CD4-positive, alpha-beta T cell (primary cell): ENCODE measurements around the gene SYN1. TPM values are rescaled to one million over a fixed set of nuclear protein-coding genes. Genes with fewer than 3 reads are reported as not detected.

Source experiments
- ATAC-seq: fragments of 200-7000 bp; cut with Tn5 transposase; one replicate; pipeline ENCODE4 v1.10.0; 2022; ENCODE audit warnings: mild to moderate bottlenecking; ENCODE audit not compliant: poor library complexity
- CTCF ChIA-PET: fragments of 350-600 bp; sonication (Branson Sonifier 250); formaldehyde crosslinking; loops from one replicate; lab custom pipeline; 2021; ENCODE audit warnings: antibody characterized with exemption, inconsistent platforms; lab: Charles Lee
- POLR2A ChIA-PET: fragments of 350-600 bp; sonication (Branson Sonifier 250); formaldehyde crosslinking; loops from one replicate; lab custom pipeline; 2021; ENCODE audit warnings: antibody characterized with exemption, inconsistent platforms; lab: Charles Lee
- DNase-seq, 14 experiments: peaks; one replicate each; pipeline ENCODE4 v3.0.0-alpha.2; 2013 to 2020; ENCODE audit warnings: mixed read lengths in 2 of 14
- H3K27ac ChIP-seq, 2 donors: one replicate each; pipeline versions ENCODE4 v1.5.1 to v1.7.0; 2013; ENCODE audit warnings: low read length in 2 of 2, low read depth in 1 of 2, mild to moderate bottlenecking in 1 of 2
- H3K27me3 ChIP-seq, 2 experiments: 1 replicate in 1 of 2; 2 replicates in 1 of 2; pipeline versions ENCODE4 v1.6.1 to v1.7.0; 2013; ENCODE audit warnings: low read length in 2 of 2, control low read depth in 1 of 2, mild to moderate bottlenecking in 1 of 2, moderate library complexity in 1 of 2; ENCODE audit not compliant: insufficient read depth in 2 of 2, control insufficient read depth in 1 of 2
- H3K36me3 ChIP-seq: one replicate; pipeline ENCODE4 v1.6.1; 2013; ENCODE audit warnings: low read length, control low read depth; ENCODE audit not compliant: insufficient read depth
- H3K4me1 ChIP-seq: one replicate; pipeline ENCODE4 v1.6.1; 2013; ENCODE audit warnings: low read length, control low read depth; ENCODE audit not compliant: insufficient read depth
- H3K4me3 ChIP-seq: one replicate; pipeline ENCODE4 v1.5.1; 2013; ENCODE audit warnings: mild to moderate bottlenecking, low read length, moderate library complexity
- H3K9me3 ChIP-seq, 2 experiments: 1 replicate in 1 of 2; 2 replicates in 1 of 2; pipeline versions ENCODE4 v1.6.1 to v1.7.0; 2013; ENCODE audit warnings: low read length in 2 of 2, mild to moderate bottlenecking in 2 of 2, control low read depth in 1 of 2, moderate library complexity in 1 of 2; ENCODE audit not compliant: control insufficient read depth in 1 of 2, insufficient read depth in 1 of 2
- H3K27ac Mint-ChIP-seq: one replicate; pipeline ENCODE4 v1.8.0; 2020; ENCODE audit warnings: mixed read lengths
- H3K27me3 Mint-ChIP-seq: one replicate; pipeline ENCODE4 v1.8.0; 2021; ENCODE audit warnings: mixed read lengths
- H3K36me3 Mint-ChIP-seq: one replicate; pipeline ENCODE4 v1.8.0; 2021; ENCODE audit warnings: low read depth, mixed read lengths
- H3K4me1 Mint-ChIP-seq: one replicate; pipeline ENCODE4 v1.8.0; 2021; ENCODE audit warnings: low read depth, mixed read lengths
- H3K4me3 Mint-ChIP-seq: one replicate; pipeline ENCODE4 v1.8.0; 2020; ENCODE audit warnings: mild to moderate bottlenecking, mixed read lengths
- H3K9me3 Mint-ChIP-seq: one replicate; pipeline ENCODE4 v1.8.0; 2020; ENCODE audit warnings: mixed read lengths
- CTCF ChIP-seq: fragments of 200-600 bp; IDR thresholded peaks from one replicate; pipeline ENCODE4 v1.8.0; 2022; ENCODE audit warnings: antibody characterized with exemption, mild to moderate bottlenecking
- intact Hi-C, 2 experiments: fragments of 100-400 bp; cut with DNase I in 1 of 2; cut with micrococcal nuclease in 1 of 2; formaldehyde crosslinking; loops; one replicate each; pipeline versions ENCODE4 v1.15.1 to v1.9.0; 2023 to 2025; cut with DNase I, micrococcal nuclease
- total RNA-seq, 174 experiments: library from RNA in 2 of 174; stranded (reverse) in 2 of 174; gene quantifications; one replicate each; pipeline ENCODE4 v1.2.3 and lab custom pipeline; 2021 to 2026

The SYN1 gene
- total RNA-seq, 2 experiments from 2014 or later, result 0.27 to 0.87 TPM

DNA sequence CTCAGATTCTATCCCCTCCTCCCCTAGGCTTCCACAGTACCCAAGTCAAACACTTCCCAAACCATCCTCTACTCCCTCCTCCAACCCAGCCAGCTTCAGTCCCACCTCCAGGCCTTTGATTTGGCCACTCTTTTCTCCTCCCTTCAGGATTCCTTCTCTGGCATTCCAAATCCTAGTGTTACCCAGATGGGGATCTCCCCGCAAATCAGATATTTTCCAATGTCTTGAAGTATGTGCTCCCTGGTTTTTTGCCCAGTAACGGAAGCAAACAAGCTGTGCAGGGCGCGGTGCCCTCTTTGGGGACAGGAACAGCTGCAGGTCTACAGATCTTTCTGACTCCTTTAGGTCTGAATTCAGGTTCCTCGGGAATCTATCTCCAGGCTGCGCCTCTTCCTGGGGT lies 2.2 kb upstream of the SYN1 start:
- ChIA-PET POLR2A (no interaction called here), CTCF (no interaction called here)
- Mint-ChIP-seq H3K27me3 (no peaks in the 10 kb centered on the region), H3K9me3 (no peaks in the 10 kb centered on the region), H3K4me3 (no peak overlapping the region), H3K4me1 (peaks cover 28% of the 10 kb centered on the region), H3K27ac (no peak overlapping the region), H3K36me3 (peaks cover 17% of the 10 kb centered on the region)
- H3K4me3 ChIP-seq, result no peak overlapping the region
- H3K9me3 ChIP-seq, result no peaks in the 10 kb centered on the region
- intact Hi-C loops, result loop anchor here in 1 of 2 experiments (5.0 kb wide), 2 partner anchors 40 to 60 kb away; partner anchors contain the start of genes ARAF and TIMP1
- H3K27ac ChIP-seq, result no peak overlapping the region
- no peak for ATAC-seq
- no peaks in the 10 kb centered on the region for H3K27me3 ChIP-seq
- peaks cover 24% of the 10 kb centered on the region for H3K4me1 ChIP-seq
- H3K36me3 ChIP-seq, result no peaks in the 10 kb centered on the region
- TF ChIP-seq CTCF, result no peak
- no peak for DNase-seq

- CTCF ChIA-PET, result no interaction called here
- POLR2A ChIA-PET, result interaction anchor here (0.8 kb wide), 1 partner anchor 24 kb away, joined by 3 read pairs; no protein-coding TSS in a partner anchor
- Mint-ChIP-seq H3K27ac (no peak overlapping the region), H3K36me3 (peaks cover 8% of the 10 kb centered on the region), H3K27me3 (no peaks in the 10 kb centered on the region), H3K4me1 (peaks cover 28% of the 10 kb centered on the region), H3K9me3 (no peaks in the 10 kb centered on the region), H3K4me3 (peak overlapping the region; percentile 25)
- no peaks in the 10 kb centered on the region for H3K27me3 ChIP-seq
- no peaks in the 10 kb centered on the region for H3K36me3 ChIP-seq
- H3K4me1 ChIP-seq, result peaks cover 24% of the 10 kb centered on the region
- no peak for TF ChIP-seq CTCF
- H3K27ac ChIP-seq, result no peak overlapping the region
- DNase-seq, result no peak
- no peaks in the 10 kb centered on the region for H3K9me3 ChIP-seq
- no peak for ATAC-seq
- intact Hi-C loops, result loop anchor here in 1 of 2 experiments (5.0 kb wide), 2 partner anchors 38 to 58 kb away; partner anchors contain the start of genes ARAF and TIMP1
- H3K4me3 ChIP-seq, result no peak overlapping the region
These were observed 637 bp upstream of the SYN1 start for GRCh38 chrX:47620303-47620685.

- H3K4me3 ChIP-seq, result no peak overlapping the region
- no peak overlapping the region for H3K27ac ChIP-seq
- Mint-ChIP-seq H3K36me3 (peaks cover 6% of the 10 kb centered on the region), H3K27me3 (no peaks in the 10 kb centered on the region), H3K4me3 (peak overlapping the region; percentile 61), H3K4me1 (peaks cover 25% of the 10 kb centered on the region), H3K9me3 (no peaks in the 10 kb centered on the region), H3K27ac (no peak overlapping the region)
- no peak for ATAC-seq
- H3K4me1 ChIP-seq, result peaks cover 21% of the 10 kb centered on the region
- TF ChIP-seq CTCF, result no peak
- ChIA-PET CTCF (no interaction called here), POLR2A (no interaction called here)
- no peaks in the 10 kb centered on the region for H3K36me3 ChIP-seq
- H3K27me3 ChIP-seq, result no peaks in the 10 kb centered on the region
- DNase-seq, result no peak
- H3K9me3 ChIP-seq, result no peaks in the 10 kb centered on the region
- intact Hi-C loops, result no loop called here
These were observed 653 bp downstream of the SYN1 start for GRCh38 chrX:47618923-47619485.
